Activated T-cell treated with anti-CD3 and anti-CD28 coated beads, Interleukin-2, amount 50 U/mL, for 4 hours (primary cell): ENCODE data around the gene TIAM2. TPM values are rescaled to one million over a fixed set of nuclear protein-coding genes. Genes with fewer than 3 reads are reported as not detected.
"Not testable (repeated sequence)": the region's sequence is repeated elsewhere in the genome, so short reads cannot be mapped to it uniquely, and the experiment has no call there.

Source experiments
- ATAC-seq, 2 donors: fragments of 200-7000 bp; cut with Tn5 transposase; one replicate each; pipeline ENCODE4 v1.10.0; 2021
- DNase-seq: peaks from one replicate; pipeline ENCODE4 v3.0.0-alpha.2; 2020
- H3K27me3 Mint-ChIP-seq: one replicate; pipeline ENCODE4 v1.8.0; 2021; ENCODE audit warnings: low read depth, mixed read lengths
- H3K36me3 Mint-ChIP-seq: one replicate; pipeline ENCODE4 v1.8.0; 2022; ENCODE audit warnings: mixed read lengths; ENCODE audit not compliant: insufficient read depth
- H3K4me1 Mint-ChIP-seq: one replicate; pipeline ENCODE4 v1.8.0; 2021; ENCODE audit warnings: low read depth, mixed read lengths
- H3K4me3 Mint-ChIP-seq: one replicate; pipeline ENCODE4 v1.8.0; 2021; ENCODE audit warnings: mild to moderate bottlenecking, moderate library complexity, mixed read lengths
- H3K9me3 Mint-ChIP-seq: one replicate; pipeline ENCODE4 v1.8.0; 2021; ENCODE audit warnings: mixed read lengths
- total RNA-seq, 3 donors: library from RNA; stranded (reverse); gene quantifications; one replicate each; pipeline ENCODE4 v1.2.1, GENCODE V29; 2021

TIAM2 gene
- 10 to 100 TPM; 11.0 to 18.5 (median 12.2) TPM for total RNA-seq

DNA sequence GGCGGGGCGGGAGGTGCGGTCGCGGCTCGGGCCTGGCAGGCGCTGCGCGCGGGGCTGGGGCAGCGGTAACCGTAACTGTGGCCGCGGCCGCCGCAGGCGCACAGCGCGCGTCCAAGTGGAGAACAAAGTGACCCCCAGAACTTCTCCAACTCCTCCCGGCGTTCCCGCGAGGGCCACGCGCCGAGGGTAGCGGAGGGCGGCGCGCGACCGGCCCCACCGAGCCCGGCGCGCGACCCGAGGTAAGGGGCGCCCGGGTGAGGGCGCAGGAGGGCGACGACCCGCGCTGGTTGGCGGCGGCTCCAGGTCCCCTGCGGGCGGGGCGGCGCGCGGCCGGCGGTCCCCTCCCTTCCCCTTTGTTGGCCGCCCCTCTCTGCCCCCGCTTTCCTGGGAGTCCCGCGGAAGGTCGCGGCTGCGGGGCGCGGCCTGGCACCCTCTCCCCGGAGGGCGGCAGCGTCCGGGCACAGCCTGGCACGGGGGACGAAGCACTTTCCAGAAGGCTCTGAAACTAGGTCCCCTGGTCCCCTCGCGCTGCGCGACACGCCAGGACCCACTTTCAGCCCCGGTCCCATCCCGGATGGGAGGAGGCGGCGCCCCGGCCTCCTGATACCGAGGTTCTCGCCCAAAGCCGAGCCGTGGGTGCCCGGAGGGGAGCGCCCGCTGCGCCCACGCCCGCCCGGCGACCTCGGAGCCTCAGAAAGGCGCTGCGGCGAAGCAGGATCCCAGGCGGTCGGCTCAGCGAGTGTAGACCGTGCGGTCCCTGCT lies at the start of gene TIAM2:
Gene TIAM2, plus strand, starts transcription at position 62 of the 762 bp plus-strand sequence. CDS start 133,909 bp downstream, outside the sequence.
- Mint-ChIP-seq H3K27me3 (peaks cover 39% of the 10 kb centered on the region), H3K4me1 (peaks cover 10% of the 10 kb centered on the region), H3K36me3 (no peaks in the 10 kb centered on the region), H3K4me3 (peak within 1 kb of the TSS; percentile 62), H3K9me3 (no peaks in the 10 kb centered on the region)
- ATAC-seq (peak; percentile 68 to 77), DNase-seq (peak; percentile 6)

DNA sequence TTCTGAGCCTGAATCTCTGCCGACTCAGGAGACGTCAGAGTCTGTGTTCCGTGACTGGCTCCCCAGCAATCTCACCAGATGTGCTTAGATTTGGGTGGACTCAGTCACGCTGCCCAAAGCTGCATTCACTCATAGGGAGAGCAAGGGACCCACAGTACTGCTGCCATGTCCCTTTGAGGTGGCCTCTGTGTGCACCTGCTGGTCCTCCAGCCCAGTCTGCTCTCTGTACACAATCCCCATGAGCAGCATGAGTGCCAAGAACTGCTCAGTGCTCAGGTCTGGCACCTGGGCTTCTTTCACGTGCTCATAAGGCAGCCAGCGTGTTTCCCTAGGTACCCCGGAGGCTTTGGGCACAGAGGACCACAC lies 44.2 kb upstream of the TIAM2 start:
- no peak for ATAC-seq
- Mint-ChIP-seq H3K4me1 (peaks cover 21% of the 10 kb centered on the region), H3K27me3 (no peaks in the 10 kb centered on the region), H3K9me3 (no peaks in the 10 kb centered on the region), H3K4me3 (no peak overlapping the region), H3K36me3 (peaks cover 14% of the 10 kb centered on the region)
- no peak for DNase-seq

DNA sequence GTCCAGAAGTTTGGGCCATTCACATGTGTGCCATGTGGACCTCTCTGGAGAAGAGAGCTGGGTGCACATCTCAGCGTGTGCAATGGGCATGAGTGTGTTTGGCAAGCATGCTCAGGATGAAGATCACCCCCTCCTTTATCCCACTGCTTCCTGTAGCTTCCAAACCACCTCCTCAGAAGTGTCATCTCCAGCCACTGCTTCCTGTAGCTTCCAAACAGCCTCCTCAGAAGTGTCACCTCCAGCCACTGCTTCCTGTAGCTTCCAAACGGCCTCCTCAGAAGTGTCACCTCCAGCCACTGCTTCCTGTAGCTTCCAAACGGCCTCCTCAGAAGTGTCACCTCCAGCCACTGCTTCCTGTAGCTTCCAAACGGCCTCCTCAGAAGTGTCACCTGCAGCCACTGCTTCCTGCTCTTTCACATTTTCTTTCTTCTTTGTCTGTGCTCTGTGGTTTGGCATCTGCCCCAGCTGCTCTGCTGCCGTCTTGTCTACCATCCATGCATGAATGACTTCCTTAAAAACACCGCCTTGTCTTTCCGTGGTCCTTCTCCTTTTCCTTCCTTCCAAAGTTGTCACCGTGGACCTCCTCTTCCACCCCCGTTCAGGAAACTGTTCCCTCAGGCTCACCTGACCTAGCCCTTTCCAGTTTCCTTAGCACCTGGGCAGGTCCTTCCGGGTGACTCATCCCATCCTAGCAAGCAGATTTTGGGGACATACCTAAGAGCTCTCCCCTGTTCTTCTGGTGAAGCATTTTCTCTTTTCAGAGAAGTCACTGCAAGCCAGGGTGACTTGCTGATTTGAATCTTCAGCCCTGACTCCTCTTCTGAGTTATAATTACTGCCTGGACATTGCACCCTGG lies 43.5 kb upstream of the TIAM2 start:
- H3K36me3 Mint-ChIP-seq: peaks cover 11% of the 10 kb centered on the region
- H3K4me3 Mint-ChIP-seq: no peak overlapping the region

DNA sequence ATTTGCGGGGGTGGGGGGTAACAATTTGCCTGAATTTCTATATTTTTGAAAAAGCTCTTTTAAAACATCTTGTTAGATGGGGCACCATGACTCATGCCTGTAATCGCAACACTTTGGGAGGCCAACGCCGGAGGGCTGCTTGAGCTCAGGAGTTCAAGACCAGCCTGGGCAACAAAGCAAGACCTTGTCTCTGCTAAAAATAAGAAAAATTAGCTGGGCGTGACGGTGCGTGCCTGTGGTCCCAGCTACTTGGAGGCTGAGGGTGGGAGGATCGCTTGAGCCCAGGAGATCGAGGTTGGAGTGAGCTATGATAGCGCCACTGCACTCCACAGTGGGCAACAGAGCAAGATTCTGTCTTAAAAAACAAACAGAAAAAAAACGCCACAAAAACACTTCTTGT lies 41.5 kb upstream of the TIAM2 start:
- no peaks in the 10 kb centered on the region for H3K27me3 Mint-ChIP-seq
- H3K36me3 Mint-ChIP-seq: peaks cover 8% of the 10 kb centered on the region
- DNase-seq (no peak), ATAC-seq (no peak)
- H3K4me3 Mint-ChIP-seq: no peak overlapping the region
- no peaks in the 10 kb centered on the region for H3K9me3 Mint-ChIP-seq
- H3K4me1 Mint-ChIP-seq: peaks cover 21% of the 10 kb centered on the region

More for the DNA sequence above, 43.5 kb upstream of the TIAM2 start:
- DNase-seq (no peak), ATAC-seq (peak in 1 of 2 donors; percentile 35)
- H3K4me1 Mint-ChIP-seq: peaks cover 21% of the 10 kb centered on the region
- no peaks in the 10 kb centered on the region for H3K27me3 Mint-ChIP-seq
- no peaks in the 10 kb centered on the region for H3K9me3 Mint-ChIP-seq

DNA sequence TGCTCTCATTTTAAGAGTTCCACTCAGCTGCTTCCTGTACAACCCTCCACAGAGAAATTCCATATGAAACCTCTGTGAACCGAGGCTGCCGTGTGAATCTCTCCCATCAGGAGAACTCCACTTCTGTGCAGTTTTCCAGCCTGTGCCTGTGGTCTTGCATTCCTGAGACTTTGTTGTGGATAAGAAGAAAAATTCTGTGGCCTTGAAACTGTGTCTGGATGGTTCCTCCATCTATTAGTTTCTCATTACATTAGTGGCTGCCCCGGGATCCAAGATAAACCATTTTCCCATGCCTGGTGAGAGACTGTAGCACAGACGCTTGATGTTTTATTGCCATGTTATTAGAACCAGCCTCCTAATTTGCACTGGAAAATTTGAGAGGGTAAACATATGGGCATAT lies 40.8 kb upstream of the TIAM2 start:
- Mint-ChIP-seq H3K4me3 (no peak overlapping the region), H3K9me3 (no peaks in the 10 kb centered on the region), H3K36me3 (peaks cover 3% of the 10 kb centered on the region), H3K27me3 (no peaks in the 10 kb centered on the region), H3K4me1 (peaks cover 21% of the 10 kb centered on the region)
- DNase-seq: no peak
- ATAC-seq: no peak

DNA sequence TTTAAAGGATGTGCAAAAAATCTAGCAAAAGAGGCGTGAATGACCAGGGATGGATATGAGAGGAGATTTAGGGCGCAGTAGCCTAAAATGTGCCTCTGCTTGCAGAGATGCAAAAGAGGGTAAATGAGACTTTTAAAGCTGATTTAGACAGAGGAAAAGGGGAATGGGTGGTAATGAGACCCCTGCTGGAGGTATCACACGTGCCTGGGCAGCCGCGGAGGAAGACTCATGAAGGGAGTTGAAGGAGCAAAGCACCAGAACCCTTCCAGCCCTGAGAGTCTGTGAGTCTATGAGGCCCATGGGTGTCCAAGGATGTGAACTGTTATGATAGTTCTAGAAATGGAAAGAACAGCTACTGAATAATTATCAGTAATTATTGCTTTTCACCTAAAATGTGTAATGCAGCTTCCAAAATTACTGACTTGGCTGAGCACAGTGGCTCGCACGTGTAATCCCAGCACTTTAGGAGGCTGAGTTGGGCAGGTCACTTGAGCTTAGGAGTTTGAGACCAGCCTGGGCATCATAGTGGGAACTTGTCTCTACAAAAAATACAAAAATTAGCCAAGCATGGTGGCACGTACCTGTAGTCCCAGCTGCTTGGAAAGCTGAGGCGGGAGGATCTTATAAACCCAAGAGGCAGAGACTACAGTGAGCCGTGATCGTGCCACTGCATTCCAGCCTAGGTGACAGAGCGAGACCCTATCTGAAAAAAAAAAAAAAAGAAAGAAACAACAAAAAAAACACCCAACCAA lies 38.2 kb upstream of the TIAM2 start:
- peaks cover 9% of the 10 kb centered on the region for H3K36me3 Mint-ChIP-seq
- ATAC-seq (no peak), DNase-seq (no peak)
- H3K9me3 Mint-ChIP-seq: no peaks in the 10 kb centered on the region
- H3K4me1 Mint-ChIP-seq: peaks cover 9% of the 10 kb centered on the region
- H3K4me3 Mint-ChIP-seq: no peak overlapping the region
- no peaks in the 10 kb centered on the region for H3K27me3 Mint-ChIP-seq

DNA sequence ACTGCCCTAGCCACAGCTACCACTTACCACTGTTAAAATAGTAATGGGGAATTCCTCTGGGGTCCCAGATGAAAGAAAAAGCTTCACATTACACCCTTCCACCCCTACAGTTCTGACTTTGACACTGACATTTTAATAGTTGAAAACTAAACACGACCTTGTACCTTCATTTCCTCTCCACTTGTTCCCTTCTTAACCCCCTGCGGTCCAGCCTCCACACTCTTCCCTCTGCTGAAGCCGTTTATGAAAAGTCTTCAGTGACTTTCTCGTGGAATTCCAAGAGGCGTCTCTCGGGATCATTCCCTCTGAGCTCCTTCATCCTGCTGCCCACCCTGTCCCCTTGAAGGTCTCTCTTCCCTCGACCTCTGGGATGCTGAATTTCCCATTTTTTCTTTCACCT lies 36.6 kb upstream of the TIAM2 start:
- Mint-ChIP-seq H3K4me1 (no peaks in the 10 kb centered on the region), H3K9me3 (no peaks in the 10 kb centered on the region), H3K36me3 (peaks cover 9% of the 10 kb centered on the region), H3K27me3 (no peaks in the 10 kb centered on the region), H3K4me3 (no peak overlapping the region)
- no peak for ATAC-seq
- no peak for DNase-seq

DNA sequence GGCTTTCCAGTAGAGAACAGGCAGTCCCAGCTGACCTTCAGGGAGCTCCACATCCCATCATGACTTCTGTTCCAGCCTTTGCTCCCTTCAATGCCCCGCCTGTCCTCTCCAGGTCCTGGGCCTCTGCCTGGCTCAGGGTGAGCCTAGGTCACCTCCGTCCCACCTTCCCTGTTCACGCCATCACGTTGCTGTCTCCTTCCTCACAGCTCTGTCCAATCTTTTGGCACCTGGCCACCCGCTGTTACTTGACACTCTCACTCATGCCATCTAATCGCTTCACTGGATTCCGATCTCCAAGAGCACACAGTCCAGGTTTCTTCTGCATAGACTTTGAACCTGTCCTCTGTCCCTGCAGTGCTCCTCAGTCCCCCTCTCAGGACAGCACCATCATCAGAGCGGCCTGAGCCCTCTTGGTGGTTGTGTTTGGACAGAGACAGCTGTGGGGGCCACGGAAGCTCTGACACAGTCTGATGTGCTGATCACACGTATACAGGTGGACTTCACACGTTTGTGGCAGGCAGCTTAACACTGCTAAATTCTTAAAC lies 34.7 kb upstream of the TIAM2 start:
- peaks cover 8% of the 10 kb centered on the region for H3K36me3 Mint-ChIP-seq
- no peaks in the 10 kb centered on the region for H3K27me3 Mint-ChIP-seq
- no peaks in the 10 kb centered on the region for H3K4me1 Mint-ChIP-seq
- ATAC-seq: no peak
- DNase-seq: no peak
- no peaks in the 10 kb centered on the region for H3K9me3 Mint-ChIP-seq
- H3K4me3 Mint-ChIP-seq: no peak overlapping the region

DNA sequence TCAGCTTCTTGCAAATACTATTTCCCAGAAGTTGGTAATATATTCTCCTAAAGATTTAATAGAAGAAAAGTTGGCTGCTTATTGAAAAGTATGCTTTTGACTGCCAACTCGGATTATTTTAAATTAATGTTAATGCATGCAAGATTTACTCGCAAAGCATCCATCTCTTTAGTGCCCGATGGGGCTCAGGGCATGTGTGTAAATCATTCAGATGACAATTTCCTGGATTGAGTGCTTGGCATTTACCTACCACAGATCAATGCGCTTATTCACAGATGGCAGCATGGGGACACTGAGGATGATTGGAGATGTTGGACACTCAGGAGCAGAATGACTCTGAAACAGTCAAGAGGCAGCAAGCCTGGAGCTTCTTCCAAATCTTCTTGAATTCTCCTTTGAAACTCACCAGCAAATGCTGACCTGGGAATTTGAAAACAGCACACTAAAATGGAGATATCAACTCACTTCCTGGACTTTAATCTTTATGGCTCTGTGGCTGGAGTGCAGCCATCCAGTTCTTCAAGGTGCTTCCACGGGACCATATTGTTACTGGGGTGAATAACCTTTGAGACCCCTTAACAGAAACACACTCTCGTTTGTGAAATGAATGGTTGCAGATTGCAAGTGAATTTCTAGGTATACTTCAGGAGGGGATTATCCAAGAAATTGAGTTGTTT lies 34.1 kb upstream of the TIAM2 start:
- H3K4me1 Mint-ChIP-seq: no peaks in the 10 kb centered on the region
- no peak for ATAC-seq
- no peak for DNase-seq
- H3K36me3 Mint-ChIP-seq: peaks cover 6% of the 10 kb centered on the region
- no peaks in the 10 kb centered on the region for H3K9me3 Mint-ChIP-seq
- H3K4me3 Mint-ChIP-seq: no peak overlapping the region
- H3K27me3 Mint-ChIP-seq: no peaks in the 10 kb centered on the region

DNA sequence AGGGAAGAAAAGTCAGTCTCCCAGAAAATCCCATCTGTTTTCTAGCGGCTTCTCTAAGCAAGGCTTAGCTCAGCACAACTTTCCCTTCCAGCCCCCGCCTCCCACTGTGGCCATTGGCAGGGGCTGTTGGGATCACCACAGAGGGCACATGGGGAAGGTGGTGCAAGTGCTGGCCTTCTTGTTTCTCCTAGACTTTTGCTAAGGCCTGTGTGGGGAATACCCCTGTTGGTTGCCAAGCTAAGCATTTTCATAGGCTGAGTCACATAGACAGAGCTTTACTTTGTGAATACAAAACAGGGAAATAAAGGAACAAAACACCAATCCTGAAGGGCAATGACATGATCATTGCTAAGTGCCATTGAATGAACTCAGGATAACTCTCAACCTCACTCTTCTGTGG lies 32.4 kb upstream of the TIAM2 start:
- Mint-ChIP-seq H3K9me3 (no peaks in the 10 kb centered on the region), H3K27me3 (no peaks in the 10 kb centered on the region), H3K4me1 (no peaks in the 10 kb centered on the region), H3K4me3 (no peak overlapping the region), H3K36me3 (peaks cover 6% of the 10 kb centered on the region)
- ATAC-seq (no peak), DNase-seq (no peak)

DNA sequence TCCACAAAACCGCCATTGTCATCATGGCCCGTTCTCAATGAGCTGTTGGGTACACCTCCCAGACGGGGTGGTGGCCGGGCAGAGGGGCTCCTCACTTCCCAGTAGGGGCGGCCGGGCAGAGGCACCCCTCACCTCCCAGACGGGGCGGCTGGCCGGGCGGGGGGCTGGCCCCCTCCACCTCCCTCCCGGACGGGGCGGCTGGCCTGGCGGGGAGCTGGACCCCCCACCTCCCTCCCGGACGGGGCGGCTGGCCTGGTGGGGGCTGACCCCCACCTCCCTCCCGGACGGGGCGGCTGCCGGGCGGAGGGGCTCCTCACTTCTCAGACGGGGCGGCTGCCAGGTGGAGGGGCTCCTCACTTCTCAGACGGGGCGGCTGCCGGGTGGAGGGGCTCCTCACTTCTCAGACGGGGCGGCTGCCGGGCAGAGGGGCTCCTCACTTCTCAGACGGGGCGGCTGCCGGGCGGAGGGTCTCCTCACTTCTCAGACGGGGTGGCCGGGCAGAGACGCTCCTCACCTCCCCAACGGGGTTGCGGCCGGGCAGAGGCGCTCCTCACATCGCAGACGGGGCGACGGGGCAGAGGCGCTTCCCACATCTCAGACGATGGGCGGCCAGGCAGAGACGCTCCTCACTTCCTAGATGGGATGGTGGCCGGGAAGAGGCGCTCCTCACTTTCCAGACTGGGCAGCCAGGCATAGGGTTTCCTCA lies 28.9 kb upstream of the TIAM2 start:
- not testable (repeated sequence) for H3K9me3 Mint-ChIP-seq, H3K4me1 Mint-ChIP-seq, ATAC-seq, H3K4me3 Mint-ChIP-seq, H3K27me3 Mint-ChIP-seq, DNase-seq, H3K36me3 Mint-ChIP-seq

DNA sequence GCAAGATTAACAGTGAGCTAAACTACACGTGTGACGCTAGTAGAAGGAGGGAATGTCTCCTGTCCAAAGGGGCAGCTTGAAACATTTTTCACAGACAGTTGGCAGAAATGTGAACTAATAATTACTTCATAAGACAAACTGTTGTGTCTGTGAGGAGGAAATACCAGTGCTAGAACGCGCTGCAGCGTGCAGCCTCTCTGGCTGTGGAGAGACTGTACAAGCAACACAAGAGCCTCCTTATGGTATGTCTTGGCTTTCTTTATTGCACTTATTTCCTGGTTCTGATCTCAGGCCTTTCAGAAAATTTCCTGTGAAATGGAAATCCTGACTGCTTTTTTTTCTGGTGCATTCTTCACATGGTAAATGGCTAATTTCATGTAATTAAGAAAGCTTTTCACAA lies 25.3 kb upstream of the TIAM2 start:
- Mint-ChIP-seq H3K4me3 (no peak overlapping the region), H3K27me3 (no peaks in the 10 kb centered on the region), H3K36me3 (peaks cover 1% of the 10 kb centered on the region), H3K9me3 (no peaks in the 10 kb centered on the region), H3K4me1 (no peaks in the 10 kb centered on the region)
- no peak for ATAC-seq
- no peak for DNase-seq

DNA sequence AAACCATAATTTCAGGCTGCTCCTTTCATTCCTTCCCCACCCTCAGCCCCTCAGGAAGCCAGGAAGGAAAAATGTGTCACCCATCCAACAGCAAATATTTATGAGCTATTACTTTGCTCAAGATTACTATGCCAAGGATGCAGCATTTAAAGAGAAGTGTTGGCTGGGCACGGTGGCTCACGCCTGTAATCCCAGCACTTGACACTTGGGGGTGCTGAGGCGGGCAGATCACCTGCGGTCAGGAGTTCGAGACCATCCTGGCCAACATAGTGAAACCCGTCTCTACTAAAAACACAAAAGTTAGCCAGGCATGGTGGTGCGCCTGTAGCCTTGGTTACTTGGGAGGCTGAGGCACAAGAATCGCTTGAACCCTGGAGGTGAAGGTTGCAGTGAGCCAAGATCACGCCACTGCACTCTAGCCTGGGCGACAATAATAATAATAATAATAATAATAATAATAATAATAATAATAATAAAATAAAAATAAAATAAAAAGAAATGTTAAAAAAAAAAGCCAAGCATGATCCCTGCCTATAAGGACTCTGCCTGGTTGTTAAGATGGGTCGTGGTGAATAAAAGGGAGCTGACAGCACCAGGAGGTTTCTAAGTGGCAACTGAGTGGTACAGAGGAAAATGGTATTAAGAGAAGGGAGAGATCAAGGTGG lies 20.5 kb upstream of the TIAM2 start:
- Mint-ChIP-seq H3K4me1 (no peaks in the 10 kb centered on the region), H3K4me3 (no peak overlapping the region), H3K9me3 (no peaks in the 10 kb centered on the region), H3K27me3 (no peaks in the 10 kb centered on the region), H3K36me3 (no peaks in the 10 kb centered on the region)
- ATAC-seq (no peak), DNase-seq (no peak)
